Neural cell (in vitro differentiated cells): Measurements from ENCODE around the gene DGKG.

ENCODE experiments used
- EP300 ChIP-seq: fragments of 450-650 bp; conservative IDR thresholded peaks from 2 replicates; pipeline ENCODE4 v1.6.1; 2014; ENCODE audit warnings: antibody characterized with exemption, mild to moderate bottlenecking, moderate library complexity; ENCODE audit not compliant: poor library complexity, severe bottlenecking
- EZH2 ChIP-seq: fragments of 200-600, 300-800 bp; shearing (Covaris generic), sonication (generic); IDR thresholded peaks from 2 replicates; pipeline ENCODE4 v1.6.1; 2014; ENCODE audit warnings: antibody characterized with exemption, low read length, borderline replicate concordance, mild to moderate bottlenecking; ENCODE audit not compliant: insufficient read depth, poor library complexity, severe bottlenecking
- MXI1 ChIP-seq: fragments of 450-650 bp; conservative IDR thresholded peaks from 2 replicates; pipeline ENCODE4 v1.6.1; 2014; ENCODE audit warnings: antibody characterized with exemption, mild to moderate bottlenecking; ENCODE audit not compliant: poor library complexity, severe bottlenecking
- POLR2AphosphoS5 ChIP-seq: IDR thresholded peaks from 2 replicates; pipeline ENCODE4 v1.6.1; 2012
- SMC3 ChIP-seq: fragments of 450-650 bp; conservative IDR thresholded peaks from 2 replicates; pipeline ENCODE4 v1.6.1; 2014; ENCODE audit warnings: antibody characterized with exemption, mild to moderate bottlenecking, moderate library complexity; ENCODE audit not compliant: poor library complexity
- TAF1 ChIP-seq: IDR thresholded peaks from 2 replicates; pipeline ENCODE4 v1.6.1; 2012; ENCODE audit warnings: low read depth
- TF ChIP-seq, protein P1 (sequence below): fragments of 450-650 bp; IDR thresholded peaks from 2 replicates; pipeline ENCODE4 v1.5.1; 2014; ENCODE audit warnings: antibody characterized with exemption, mild to moderate bottlenecking, moderate library complexity; ENCODE audit not compliant: poor library complexity, severe bottlenecking

- TF ChIP-seq, protein P1, sequence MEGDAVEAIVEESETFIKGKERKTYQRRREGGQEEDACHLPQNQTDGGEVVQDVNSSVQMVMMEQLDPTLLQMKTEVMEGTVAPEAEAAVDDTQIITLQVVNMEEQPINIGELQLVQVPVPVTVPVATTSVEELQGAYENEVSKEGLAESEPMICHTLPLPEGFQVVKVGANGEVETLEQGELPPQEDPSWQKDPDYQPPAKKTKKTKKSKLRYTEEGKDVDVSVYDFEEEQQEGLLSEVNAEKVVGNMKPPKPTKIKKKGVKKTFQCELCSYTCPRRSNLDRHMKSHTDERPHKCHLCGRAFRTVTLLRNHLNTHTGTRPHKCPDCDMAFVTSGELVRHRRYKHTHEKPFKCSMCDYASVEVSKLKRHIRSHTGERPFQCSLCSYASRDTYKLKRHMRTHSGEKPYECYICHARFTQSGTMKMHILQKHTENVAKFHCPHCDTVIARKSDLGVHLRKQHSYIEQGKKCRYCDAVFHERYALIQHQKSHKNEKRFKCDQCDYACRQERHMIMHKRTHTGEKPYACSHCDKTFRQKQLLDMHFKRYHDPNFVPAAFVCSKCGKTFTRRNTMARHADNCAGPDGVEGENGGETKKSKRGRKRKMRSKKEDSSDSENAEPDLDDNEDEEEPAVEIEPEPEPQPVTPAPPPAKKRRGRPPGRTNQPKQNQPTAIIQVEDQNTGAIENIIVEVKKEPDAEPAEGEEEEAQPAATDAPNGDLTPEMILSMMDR, result no peak
- TF ChIP-seq POLR2AphosphoS5, result no peak
- TF ChIP-seq EZH2, result no peak
- no peak for TF ChIP-seq MXI1
- TF ChIP-seq EP300, result no peak
- no peak for TF ChIP-seq TAF1
- TF ChIP-seq SMC3, result no peak
Observed at GRCh38 chr3:186368176-186368575, 6.1 kb upstream of the DGKG start.
